DMS79 treated with DMSO at 0.1 percent for 48 hours (cell line): ENCODE data around the gene AP4M1.
"Not testable (repeated sequence)": the region's sequence is repeated elsewhere in the genome, so short reads cannot be mapped to it uniquely, and the experiment has no call there.

Source experiments
- DNase-seq: peaks from one replicate; lab custom pipeline; 2025; lab: John Stamatoyannopoulos, UW

The AP4M1 gene

GRCh38 chr7:100109521-100110163 is 8.2 kb downstream of the AP4M1 start:
- no peak for DNase-seq

- no peak for DNase-seq
Measured at GRCh38 chr7:100111156-100111555, 9.7 kb downstream of the AP4M1 start.

- no peak for DNase-seq
Measured at GRCh38 chr7:100111914-100112313, 10.5 kb downstream of the AP4M1 start.

DNA sequence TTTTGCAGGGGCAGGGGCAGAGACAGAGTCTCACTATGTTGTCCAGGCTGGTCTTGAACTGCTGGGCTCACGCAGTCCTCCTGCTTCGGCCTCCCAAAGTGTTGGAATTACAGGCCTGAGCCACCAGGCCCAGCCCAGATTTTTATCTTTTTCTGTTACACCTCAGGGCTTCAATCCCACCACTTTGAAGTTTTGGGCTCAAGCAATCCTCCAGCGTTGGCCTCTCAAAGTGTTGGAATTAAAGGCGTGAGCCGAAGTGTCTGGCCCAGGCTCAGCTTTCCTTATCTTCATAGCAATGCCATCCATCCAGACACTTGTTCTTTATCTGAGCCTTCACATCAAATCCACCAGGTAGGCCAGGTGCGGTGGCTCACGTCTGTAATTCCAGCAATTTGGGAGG is 13.6 kb downstream of the AP4M1 start:
- no peak for DNase-seq

GRCh38 chr7:100118388-100119071 is 17.1 kb downstream of the AP4M1 start:
- DNase-seq, result no peak

DNA sequence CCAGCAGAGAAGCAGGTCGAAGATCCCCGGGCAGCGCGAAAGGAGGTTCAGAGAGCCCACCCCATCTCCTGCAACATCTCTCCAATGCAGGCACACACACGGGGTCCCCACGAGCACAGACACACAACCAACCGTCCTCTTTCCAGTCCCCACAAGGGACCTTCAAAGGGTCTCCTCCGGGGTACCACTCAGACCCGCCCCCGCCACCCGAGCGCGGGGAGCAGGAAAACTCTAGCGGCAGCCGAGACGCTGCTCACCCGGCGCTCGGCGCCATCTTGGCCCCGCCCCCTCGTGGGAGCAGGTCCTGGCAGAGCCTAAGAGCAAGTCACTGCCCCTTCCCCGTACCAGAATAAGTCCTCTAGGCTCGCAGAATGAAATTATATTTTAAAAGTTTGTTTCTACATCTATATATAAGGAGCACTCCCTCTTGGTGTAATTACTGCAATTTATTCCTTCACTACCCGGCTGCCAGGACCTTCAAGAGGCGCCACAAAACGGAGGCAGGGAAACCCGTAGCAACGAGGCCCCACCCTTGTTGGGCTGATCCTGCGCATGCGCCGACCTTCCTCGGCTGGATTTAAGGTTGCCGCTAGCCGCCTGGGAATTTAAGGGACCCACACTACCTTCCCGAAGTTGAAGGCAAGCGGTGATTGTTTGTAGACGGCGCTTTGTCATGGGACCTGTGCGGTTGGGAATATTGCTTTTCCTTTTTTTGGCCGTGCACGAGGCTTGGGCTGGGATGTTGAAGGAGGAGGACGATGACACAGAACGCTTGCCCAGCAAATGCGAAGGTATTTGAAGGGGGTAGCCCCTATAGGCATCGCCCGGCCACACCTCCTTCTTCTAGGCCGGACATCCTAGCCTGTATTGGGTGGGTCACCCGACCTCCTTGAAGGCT is 17.9 kb downstream of the AP4M1 start, which contains the start of the genes CNPY4 and TAF6:
CNPY4 (plus strand) TSS at position 563 of the 898 bp plus-strand sequence; CDS start at position 674, 111 bp downstream.
TAF6 (minus strand) TSS at position 287 of the 898 bp plus-strand sequence. CDS start 5,149 bp downstream, outside the sequence.
- peak; percentile 91 for DNase-seq

DNA sequence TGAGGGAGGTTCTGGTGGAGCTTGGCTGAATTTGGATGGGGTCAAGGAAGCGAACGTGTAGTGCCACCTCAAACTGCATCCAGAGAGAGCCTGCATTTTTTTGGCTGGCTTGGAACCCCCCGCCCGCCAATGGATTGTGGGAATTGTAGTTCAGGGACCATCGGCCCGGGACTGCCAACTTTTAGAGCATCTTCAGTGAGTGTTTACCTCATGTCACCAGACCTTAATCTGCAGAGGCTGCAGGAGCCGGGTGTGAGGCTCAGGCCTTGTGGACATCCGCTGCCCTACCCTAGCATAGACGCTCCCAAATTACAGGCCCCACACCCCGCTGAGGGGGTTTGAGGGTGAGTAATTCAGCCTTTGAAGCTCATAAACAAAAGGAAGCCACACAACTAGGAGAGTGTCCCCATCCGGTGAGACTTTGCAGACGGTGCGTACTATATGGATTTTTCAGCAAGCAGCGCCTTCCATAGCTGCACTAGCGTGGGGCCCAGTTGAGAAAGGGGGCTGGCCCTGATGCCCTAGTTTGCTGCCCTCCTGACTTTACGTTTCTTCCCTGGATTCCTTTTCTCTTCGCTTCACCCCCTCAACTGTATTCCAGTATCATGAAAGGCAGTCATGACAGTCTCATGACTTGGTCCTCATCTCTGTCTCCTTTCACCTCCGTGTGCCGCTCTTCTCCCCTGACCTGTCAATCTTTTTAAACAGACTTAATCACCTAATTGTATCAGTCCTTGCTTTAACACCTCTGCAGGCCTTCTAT is 18.7 kb downstream of the AP4M1 start:
- DNase-seq, result peak; percentile 69

DNA sequence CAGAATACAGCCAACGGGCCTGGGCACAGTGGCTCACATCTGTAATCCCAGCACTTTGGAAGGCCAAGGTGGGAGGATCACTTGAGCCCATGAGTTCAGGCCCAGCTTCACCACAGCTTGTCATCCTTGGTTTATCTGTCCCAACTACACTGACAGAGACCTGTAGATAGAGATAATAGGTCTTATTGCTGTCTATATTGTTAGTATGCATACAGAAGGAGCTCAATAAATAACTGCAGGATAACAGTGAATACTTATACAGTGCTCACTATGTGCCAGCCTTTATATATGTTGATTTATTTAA is 19.2 kb downstream of the AP4M1 start:
- DNase-seq, result no peak

DNA sequence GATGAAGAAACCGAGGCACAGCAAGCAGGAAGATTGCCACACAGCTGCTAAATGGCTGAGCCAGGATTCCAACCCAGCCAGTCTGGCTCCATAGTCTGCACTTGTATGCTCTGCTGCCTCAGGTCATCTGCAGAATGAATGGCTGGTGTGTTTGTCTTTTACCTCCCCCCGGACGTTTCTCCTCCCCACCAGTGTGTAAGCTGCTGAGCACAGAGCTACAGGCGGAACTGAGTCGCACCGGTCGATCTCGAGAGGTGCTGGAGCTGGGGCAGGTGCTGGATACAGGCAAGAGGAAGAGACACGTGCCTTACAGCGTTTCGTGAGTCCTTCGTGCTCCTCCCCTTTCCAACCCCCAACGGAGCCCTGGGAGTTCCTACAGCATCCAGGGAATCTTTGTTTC is 20.6 kb downstream of the AP4M1 start:
- DNase-seq, result peak; percentile 43

- no peak for DNase-seq
Measured at GRCh38 chr7:100122568-100122967, 21.1 kb downstream of the AP4M1 start.

DNA sequence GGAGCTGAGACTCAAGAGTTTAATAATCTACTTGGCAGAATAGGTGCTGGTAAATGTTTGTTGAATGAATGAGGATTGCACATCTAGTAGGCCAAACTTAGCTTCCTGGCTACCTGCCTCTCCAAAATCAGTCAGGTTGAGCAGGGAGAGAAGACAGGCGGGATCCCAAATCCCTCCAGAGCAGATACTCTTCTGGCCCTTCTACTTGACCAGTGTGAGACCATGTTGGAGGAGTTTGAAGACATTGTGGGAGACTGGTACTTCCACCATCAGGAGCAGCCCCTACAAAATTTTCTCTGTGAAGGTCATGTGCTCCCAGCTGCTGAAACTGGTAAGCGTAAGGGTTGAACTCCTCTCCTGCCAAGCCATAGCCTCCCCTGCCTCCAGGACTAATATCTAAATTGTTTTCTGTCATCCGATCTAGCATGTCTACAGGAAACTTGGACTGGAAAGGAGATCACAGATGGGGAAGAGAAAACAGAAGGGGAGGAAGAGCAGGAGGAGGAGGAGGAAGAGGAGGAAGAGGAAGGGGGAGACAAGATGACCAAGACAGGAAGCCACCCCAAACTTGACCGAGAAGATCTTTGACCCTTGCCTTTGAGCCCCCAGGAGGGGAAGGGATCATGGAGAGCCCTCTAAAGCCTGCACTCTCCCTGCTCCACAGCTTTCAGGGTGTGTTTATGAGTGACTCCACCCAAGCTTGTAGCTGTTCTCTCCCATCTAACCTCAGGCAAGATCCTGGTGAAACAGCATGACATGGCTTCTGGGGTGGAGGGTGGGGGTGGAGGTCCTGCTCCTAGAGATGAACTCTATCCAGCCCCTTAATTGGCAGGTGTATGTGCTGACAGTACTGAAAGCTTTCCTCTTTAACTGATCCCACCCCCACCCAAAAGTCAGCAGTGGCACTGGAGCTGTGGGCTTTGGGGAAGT is 23.1 kb downstream of the AP4M1 start:
- DNase-seq, result no peak

- no peak for DNase-seq
Measured at GRCh38 chr7:100126239-100126930, 24.9 kb downstream of the AP4M1 start.

GRCh38 chr7:100126931-100127865 is 25.8 kb downstream of the AP4M1 start, which contains the start of gene MBLAC1:
Gene MBLAC1, plus strand, starts transcription at chr7:100126967. Its CDS starts 429 bp downstream, at chr7:100127396.
- peak; percentile 93 for DNase-seq

GRCh38 chr7:100127866-100128636 is 26.6 kb downstream of the AP4M1 start:
- peak; percentile 62 for DNase-seq

- no peak for DNase-seq
Measured at GRCh38 chr7:100128637-100128963, 27.2 kb downstream of the AP4M1 start.

GRCh38 chr7:100130220-100130607 is 28.8 kb downstream of the AP4M1 start:
- not testable (repeated sequence) for DNase-seq

DNA sequence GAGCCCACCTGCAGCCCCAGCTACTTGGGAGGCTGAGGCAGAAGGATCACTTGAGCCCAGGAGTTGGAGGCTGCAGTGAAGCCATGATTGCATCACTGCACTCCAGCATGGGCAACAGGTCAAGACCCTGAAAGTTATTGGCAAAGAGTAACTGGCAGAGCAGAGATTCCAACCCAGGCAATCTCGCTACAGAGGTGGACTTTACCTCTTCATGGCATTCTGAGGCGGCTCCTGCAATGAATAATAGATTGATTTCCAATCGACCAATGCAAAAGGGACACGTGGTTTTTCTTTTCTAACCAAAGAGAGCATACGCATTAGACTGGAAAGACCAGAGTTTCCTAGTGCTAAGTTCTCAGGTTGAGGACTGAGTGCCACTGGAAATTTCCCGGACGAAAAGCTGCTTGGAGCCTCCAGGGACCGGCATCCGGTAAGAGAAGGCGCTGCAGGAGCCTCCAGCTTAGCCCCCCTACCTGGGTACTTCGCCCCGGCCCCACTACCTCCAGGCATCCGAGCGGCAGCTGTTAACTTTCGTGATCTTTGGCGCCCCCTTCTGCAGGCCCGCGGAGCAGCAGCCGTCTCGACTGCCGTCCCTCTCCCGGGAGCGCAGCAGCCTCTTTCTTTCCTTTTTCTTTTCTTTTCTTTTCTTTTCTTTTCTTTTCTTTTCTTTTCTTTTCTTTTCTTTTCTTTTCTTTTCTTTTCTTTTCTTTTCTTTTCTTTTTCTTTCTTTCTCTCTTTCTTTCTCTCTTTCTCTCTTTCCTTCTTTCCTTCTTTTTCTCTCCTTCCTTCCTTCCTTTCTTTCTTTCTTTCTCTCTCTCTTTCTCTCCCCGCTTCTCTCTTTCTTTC is 29.4 kb downstream of the AP4M1 start:
- DNase-seq, result peak; percentile 60
